GM19328 (cell line): Measurements from ENCODE around the gene IGLL1.
"Not testable (repeated sequence)": the region's sequence is repeated elsewhere in the genome, so short reads cannot be mapped to it uniquely, and the experiment has no call there.

Source experiments
- ATAC-seq: cut with Tn5 transposase; IDR thresholded peaks from one replicate; pipeline ENCODE4 v1.9.1; 2021; ENCODE audit warnings: mild to moderate bottlenecking, moderate library complexity; ENCODE audit not compliant: unreplicated experiment

Gene IGLL1

GRCh38 chr22:23542391-23542790 lies 37.7 kb downstream of the IGLL1 start:
- not testable (repeated sequence) for ATAC-seq

- ATAC-seq, result not testable (repeated sequence)
These were observed 38.2 kb downstream of the IGLL1 start for GRCh38 chr22:23541849-23542281.

GRCh38 chr22:23540837-23541236 lies 39.3 kb downstream of the IGLL1 start:
- not testable (repeated sequence) for ATAC-seq

GRCh38 chr22:23539839-23540198 lies 40.3 kb downstream of the IGLL1 start:
- not testable (repeated sequence) for ATAC-seq

- ATAC-seq, result no peak
These were observed 40.8 kb downstream of the IGLL1 start for GRCh38 chr22:23539135-23539838.

- not testable (repeated sequence) for ATAC-seq
These were observed 41.4 kb downstream of the IGLL1 start for GRCh38 chr22:23538696-23539030.

GRCh38 chr22:23537830-23538695 lies 42.0 kb downstream of the IGLL1 start:
- not testable (repeated sequence) for ATAC-seq

- ATAC-seq, result no peak
These were observed 42.7 kb downstream of the IGLL1 start for GRCh38 chr22:23537416-23537815.

GRCh38 chr22:23536821-23537345 lies 43.2 kb downstream of the IGLL1 start:
- no peak for ATAC-seq

- not testable (repeated sequence) for ATAC-seq
These were observed 44.1 kb downstream of the IGLL1 start for GRCh38 chr22:23535790-23536661.

- no peak for ATAC-seq
These were observed 45.0 kb downstream of the IGLL1 start for GRCh38 chr22:23534851-23535717.

- ATAC-seq, result no peak
These were observed 45.8 kb downstream of the IGLL1 start for GRCh38 chr22:23534201-23534850.

- ATAC-seq, result no peak
These were observed 46.3 kb downstream of the IGLL1 start for GRCh38 chr22:23533771-23534191.

- ATAC-seq, result no peak
These were observed 46.7 kb downstream of the IGLL1 start for GRCh38 chr22:23533328-23533762.

- no peak for ATAC-seq
These were observed 47.4 kb downstream of the IGLL1 start for GRCh38 chr22:23532731-23533130.

- ATAC-seq, result no peak
These were observed 48.0 kb downstream of the IGLL1 start for GRCh38 chr22:23531966-23532705.

- ATAC-seq, result no peak
These were observed 48.7 kb downstream of the IGLL1 start for GRCh38 chr22:23531283-23531956.

- no peak for ATAC-seq
These were observed 49.3 kb downstream of the IGLL1 start for GRCh38 chr22:23530766-23531282.
